ENCODE results near the gene MORF4L2.

The MORF4L2 gene

GRCh38 chrX:103631145-103631544 lies 55.4 kb downstream of the MORF4L2 start:
- no peak for DNase-seq

DNA sequence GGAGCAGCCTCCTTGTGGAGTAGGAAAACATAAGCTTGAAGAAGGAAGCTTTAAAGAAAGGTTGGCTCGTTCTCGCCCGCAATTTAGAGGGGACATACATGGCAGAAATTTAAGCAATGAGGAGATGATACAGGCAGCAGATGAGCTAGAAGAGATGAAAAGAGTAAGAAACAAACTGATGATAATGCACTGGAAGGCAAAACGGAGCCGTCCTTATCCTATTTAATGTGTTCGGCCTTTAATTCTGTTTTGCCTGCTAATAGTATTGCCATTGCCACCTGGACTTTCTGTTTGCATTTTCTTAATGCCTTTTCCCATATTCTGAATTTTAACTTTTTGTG lies 56.4 kb downstream of the MORF4L2 start:
- no peak for DNase-seq

DNA sequence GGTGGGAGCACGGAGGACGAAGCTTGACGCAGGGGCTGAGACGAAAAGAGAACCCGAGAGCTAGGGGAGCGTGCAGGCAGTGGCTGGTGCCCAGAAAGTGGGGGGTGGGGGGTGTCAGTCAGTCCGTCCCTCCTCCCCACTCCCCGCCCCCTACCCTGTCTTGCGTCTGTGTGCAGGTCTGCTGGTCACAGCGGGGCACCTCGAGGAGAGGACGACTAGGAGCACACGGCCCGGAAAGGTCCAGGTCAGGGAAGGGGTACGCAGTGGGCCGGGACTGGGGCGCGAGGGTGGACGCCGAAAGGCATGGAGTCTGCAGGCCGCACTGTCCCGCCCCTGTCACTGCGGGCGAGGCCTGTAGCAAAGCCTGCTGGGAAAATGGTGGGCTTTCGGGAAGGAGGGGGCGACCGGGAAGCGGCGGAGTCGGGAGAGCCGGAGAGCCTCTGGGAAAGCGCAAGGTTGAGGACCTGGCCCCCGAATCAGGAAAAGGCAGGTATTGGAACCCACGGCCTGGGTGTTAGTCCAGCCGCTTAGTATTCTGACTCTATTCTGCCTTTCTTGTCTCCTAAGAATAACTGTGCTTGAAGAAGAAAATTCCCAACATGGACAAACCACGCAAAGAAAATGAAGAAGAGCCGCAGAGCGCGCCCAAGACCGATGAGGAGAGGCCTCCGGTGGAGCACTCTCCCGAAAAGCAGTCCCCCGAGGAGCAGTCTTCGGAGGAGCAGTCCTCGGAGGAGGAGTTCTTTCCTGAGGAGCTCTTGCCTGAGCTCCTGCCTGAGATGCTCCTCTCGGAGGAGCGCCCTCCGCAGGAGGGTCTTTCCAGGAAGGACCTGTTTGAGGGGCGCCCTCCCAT lies 57.0 kb downstream of the MORF4L2 start:
- DNase-seq: peak; percentile 16

DNA sequence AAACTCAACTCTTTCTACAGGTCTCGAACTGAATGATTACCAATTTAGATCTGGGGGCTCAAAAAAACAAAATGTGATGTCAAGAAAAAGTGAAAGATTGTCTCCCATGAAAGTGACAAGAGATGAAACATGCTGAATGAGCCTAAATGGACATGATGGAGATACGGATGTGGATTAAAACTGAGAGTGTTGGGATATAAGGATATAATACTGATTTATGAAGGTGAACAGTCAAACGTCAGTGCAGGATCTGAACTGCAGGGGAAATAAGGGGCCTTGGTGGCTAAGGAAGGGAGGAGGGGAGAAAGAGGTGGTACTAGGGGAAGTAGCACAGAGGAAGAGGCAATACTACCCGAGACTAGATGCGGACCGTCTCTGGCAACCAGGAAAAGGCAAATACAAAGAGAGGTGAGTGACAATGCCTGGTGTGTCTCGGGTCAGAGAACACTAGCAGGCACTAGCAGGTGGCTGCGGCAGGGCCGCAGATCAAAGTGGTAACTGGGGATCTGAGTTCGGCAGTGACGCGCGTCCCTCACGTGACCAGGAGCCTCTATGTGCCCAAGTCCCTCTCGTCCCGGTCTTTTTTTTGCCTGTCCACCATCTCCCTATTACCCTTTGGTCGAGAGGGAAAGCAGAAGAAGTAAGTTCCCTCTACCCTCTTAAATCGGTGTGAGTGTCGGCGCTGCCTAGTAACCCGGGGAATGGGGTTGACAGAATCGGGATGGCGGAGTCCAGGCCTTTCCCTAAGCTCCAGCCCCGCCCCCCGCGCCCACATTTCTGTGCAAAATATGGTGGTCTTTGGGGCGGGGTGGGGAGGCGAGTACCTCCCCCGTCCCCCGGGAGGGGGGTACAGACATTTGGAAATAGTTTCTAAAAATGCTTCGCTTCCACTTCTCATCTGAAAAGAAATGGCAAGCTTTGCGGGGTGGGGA lies 57.8 kb downstream of the MORF4L2 start, which contains the start of gene TCEAL1:
Gene TCEAL1 (plus strand): TSS at position 590 of the 932 bp plus-strand sequence. CDS start 942 bp downstream, outside the sequence.
- peak; percentile 14 for DNase-seq

GRCh38 chrX:103626855-103627254 lies 59.6 kb downstream of the MORF4L2 start:
- DNase-seq: no peak

Data from activated gamma-delta T cell treated with Interleukin-2 at 50 U/mL for 16 hours (primary cell).